Mesothelial cell of epicardium (in vitro differentiated cells): ENCODE data around the gene CALML4. TPM values are rescaled to one million over a fixed set of nuclear protein-coding genes. Genes with fewer than 3 reads are reported as not detected.

Experiments
- DNase-seq, 2 experiments: peaks; one replicate each; pipeline ENCODE4 v3.0.0; 2021; ENCODE audit warnings: low spot score in 2 of 2; ENCODE audit not compliant: unreplicated experiment in 2 of 2
- H3K27ac Mint-ChIP-seq: 2 replicates; pipeline ENCODE4 v1.8.0; 2021; ENCODE audit warnings: mixed read lengths
- H3K27me3 Mint-ChIP-seq: 2 replicates; pipeline ENCODE4 v1.8.0; 2021; ENCODE audit warnings: low read depth, mixed read lengths
- H3K36me3 Mint-ChIP-seq: 2 replicates; pipeline ENCODE4 v1.8.0; 2021; ENCODE audit warnings: mixed read lengths
- H3K4me1 Mint-ChIP-seq: 2 replicates; pipeline ENCODE4 v1.8.0; 2021; ENCODE audit warnings: mixed read lengths
- H3K4me3 Mint-ChIP-seq: 2 replicates; pipeline ENCODE4 v1.8.0; 2021; ENCODE audit warnings: mild to moderate bottlenecking, moderate library complexity, mixed read lengths
- H3K9me3 Mint-ChIP-seq: 2 replicates; pipeline ENCODE4 v1.8.0; 2021; ENCODE audit warnings: mixed read lengths
- total RNA-seq: library from RNA; stranded (reverse); gene quantifications from 3 replicates; pipeline ENCODE4 v1.2.1, GENCODE V29; 2021
- TF ChIP-seq, protein P1 (sequence below): fragments of 200-600 bp; sonication (generic); IDR thresholded peaks from one replicate; pipeline ENCODE4 v1.5.0; 2021; ENCODE audit warnings: antibody characterized with exemption; ENCODE audit not compliant: unreplicated experiment

The CALML4 gene
- total RNA-seq, 1 donor from 2014 or later, result 8.4 TPM

DNA sequence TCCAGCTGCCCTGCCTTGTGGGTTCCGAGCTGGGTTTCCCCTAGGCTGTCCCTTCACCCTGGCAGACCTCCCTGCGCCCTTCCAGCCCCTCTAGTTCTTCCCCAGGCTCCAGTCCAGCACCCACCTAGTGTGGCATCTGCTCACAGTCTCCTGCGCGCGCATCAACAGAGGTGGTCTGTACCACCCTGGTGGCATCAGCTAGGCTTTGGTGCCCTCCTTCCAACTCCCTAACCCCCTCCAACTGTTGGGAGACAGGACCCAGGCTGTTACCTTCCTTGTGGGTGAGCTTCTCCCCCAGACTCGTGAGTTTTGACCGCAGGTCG lies 8.0 kb downstream of the CALML4 start:
- DNase-seq, result no peak
- Mint-ChIP-seq H3K4me1 (peaks cover 19% of the 10 kb centered on the region), H3K36me3 (peaks cover 14% of the 10 kb centered on the region), H3K27me3 (no peaks in the 10 kb centered on the region), H3K27ac (peak overlapping the region; percentile 27), H3K4me3 (no peak overlapping the region), H3K9me3 (no peaks in the 10 kb centered on the region)
- TF ChIP-seq, protein P1, sequence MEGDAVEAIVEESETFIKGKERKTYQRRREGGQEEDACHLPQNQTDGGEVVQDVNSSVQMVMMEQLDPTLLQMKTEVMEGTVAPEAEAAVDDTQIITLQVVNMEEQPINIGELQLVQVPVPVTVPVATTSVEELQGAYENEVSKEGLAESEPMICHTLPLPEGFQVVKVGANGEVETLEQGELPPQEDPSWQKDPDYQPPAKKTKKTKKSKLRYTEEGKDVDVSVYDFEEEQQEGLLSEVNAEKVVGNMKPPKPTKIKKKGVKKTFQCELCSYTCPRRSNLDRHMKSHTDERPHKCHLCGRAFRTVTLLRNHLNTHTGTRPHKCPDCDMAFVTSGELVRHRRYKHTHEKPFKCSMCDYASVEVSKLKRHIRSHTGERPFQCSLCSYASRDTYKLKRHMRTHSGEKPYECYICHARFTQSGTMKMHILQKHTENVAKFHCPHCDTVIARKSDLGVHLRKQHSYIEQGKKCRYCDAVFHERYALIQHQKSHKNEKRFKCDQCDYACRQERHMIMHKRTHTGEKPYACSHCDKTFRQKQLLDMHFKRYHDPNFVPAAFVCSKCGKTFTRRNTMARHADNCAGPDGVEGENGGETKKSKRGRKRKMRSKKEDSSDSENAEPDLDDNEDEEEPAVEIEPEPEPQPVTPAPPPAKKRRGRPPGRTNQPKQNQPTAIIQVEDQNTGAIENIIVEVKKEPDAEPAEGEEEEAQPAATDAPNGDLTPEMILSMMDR, result no peak

DNA sequence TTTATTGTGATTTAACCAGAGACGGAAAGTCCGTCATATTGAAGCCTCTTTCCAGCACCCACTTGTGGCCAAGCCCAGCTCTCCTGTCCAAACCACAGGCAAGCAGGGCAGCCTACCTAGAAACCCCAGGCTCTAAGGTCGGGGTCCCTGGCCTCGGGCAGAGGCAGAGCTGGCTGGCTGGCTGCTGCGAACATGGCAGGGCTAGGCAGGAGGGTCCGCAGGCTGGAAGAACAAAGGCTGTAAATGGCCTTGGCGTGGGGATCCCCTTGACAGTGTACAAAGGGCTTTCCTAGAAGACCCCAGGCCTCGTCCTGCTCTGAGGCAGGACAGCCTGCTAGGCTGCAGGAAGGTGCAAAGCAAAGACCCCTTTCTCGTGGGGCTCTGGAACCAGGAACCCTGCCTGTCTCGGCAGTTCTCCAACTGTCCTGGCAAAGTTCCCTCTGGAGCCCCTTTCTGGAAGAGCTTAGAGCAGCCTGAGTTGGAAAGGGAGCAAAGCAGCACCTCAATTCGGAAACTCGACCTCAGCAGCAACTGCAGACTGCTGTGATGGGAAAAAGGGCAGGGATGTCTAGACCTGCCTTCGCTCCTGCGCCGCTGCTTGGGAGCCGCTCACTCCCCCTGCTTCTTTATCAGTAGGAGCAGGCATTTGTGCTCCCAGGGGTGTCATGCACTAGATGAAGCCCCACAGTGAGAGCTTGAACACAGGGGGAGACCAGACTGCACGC lies 8.5 kb downstream of the CALML4 start:
- no peak overlapping the region for H3K27ac Mint-ChIP-seq
- peaks cover 16% of the 10 kb centered on the region for H3K36me3 Mint-ChIP-seq
- H3K4me3 Mint-ChIP-seq, result no peak overlapping the region
- no peaks in the 10 kb centered on the region for H3K27me3 Mint-ChIP-seq
- peaks cover 20% of the 10 kb centered on the region for H3K4me1 Mint-ChIP-seq
- TF ChIP-seq, protein P1, result no peak
- H3K9me3 Mint-ChIP-seq, result no peaks in the 10 kb centered on the region
- no peak for DNase-seq

DNA sequence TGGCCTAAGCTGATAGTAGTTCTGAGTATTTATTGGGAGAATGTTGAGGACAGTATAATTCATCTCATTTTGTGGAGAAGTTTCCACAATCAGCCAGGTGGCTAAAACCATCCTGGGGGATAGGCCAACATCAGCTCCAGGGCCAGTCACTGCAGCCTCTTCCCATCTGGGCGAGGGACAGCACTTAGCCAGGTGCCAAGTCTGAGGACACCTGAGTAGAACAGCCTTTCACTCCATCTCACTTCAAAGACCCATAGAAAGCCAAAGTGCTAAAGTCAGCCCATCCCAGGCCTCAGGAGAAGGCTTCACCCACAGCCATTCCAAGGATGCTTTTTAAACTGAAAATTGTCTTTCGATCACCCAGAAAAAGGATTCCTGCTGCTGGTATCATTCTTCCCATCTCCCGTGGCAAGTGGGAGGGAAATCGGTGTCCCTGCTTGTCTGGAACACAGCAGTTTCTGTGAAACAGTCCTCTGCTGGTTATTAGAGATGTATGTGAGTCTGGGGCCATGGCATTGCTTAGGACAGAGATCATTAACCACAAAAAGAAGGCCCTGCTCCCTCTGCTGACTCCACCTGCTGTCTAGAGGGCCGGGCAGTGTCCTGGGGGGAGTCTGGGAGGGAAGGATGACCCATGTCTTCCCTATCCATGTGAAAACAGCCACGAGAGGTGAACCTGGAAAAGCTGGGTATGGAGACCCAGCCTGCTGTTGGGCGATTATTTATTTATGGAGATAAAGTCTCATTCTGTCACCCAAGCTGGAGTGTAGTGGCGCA lies 9.6 kb downstream of the CALML4 start:
- no peak for DNase-seq
- no peaks in the 10 kb centered on the region for H3K9me3 Mint-ChIP-seq
- no peaks in the 10 kb centered on the region for H3K27me3 Mint-ChIP-seq
- peaks cover 18% of the 10 kb centered on the region for H3K4me1 Mint-ChIP-seq
- TF ChIP-seq, protein P1, result no peak
- peak overlapping the region; percentile 44 for H3K27ac Mint-ChIP-seq
- peaks cover 16% of the 10 kb centered on the region for H3K36me3 Mint-ChIP-seq
- H3K4me3 Mint-ChIP-seq, result no peak overlapping the region

DNA sequence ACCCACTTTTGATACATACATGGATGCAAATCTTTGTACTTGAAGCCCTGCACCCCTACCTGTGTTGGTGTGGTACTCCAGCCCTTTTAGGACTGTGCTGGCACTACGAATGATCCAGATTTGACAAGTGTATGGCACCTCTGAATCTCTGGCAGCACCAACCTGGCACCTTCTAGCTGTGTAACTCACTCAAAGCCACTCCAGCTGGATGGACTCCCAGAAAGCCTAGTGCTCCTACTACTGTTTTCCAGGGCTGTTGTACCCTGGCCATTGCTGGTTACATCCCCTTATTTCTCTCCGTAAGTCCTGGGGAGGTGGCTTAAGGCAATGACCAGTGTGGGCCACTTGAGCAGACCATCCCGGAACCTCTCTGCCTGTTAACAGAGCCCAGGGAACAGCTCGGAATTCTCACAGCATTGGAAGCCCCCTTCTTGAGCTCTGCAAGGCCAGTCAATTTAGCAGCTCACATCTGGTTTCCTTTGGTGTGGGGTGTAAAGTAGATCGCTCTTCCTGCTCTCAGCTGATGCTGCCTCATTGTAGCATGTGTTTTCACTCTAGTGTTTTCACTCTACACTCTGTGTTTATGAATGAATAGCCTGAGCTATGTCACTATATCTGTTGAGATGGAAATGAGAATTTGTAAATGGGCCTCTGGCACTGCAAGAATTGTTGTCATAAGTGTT lies 12.2 kb downstream of the CALML4 start:
- no peak for DNase-seq
- TF ChIP-seq, protein P1, result no peak
- Mint-ChIP-seq H3K9me3 (no peaks in the 10 kb centered on the region), H3K27me3 (no peaks in the 10 kb centered on the region), H3K27ac (peak overlapping the region; percentile 13), H3K36me3 (peaks cover 30% of the 10 kb centered on the region), H3K4me3 (no peak overlapping the region), H3K4me1 (peaks cover 15% of the 10 kb centered on the region)

DNA sequence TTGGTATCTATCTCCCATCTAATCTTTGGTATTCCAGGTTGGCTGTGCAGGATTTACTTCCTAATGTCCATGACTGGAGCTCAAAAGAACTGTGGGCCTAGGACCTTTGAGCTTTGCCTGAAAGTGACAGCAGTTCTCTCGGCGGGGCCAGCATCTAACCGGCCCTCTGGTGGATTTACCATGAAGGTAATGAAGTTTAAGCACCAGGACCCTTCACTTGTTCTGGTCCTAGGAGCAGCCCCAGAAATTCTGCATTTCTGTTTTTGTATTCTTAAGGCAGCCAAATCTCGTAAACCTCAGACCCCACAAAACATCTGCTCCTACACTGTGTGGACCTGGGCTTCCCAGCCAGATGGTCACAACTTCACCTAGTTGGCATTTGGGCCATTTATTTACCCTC lies 13.0 kb downstream of the CALML4 start:
- peaks cover 21% of the 10 kb centered on the region for H3K4me1 Mint-ChIP-seq
- no peaks in the 10 kb centered on the region for H3K27me3 Mint-ChIP-seq
- peaks cover 32% of the 10 kb centered on the region for H3K36me3 Mint-ChIP-seq
- no peak overlapping the region for H3K4me3 Mint-ChIP-seq
- TF ChIP-seq, protein P1, result no peak
- DNase-seq, result no peak
- peak overlapping the region; percentile 48 for H3K27ac Mint-ChIP-seq
- no peaks in the 10 kb centered on the region for H3K9me3 Mint-ChIP-seq
